Tibial nerve (tissue), 4 donors: ENCODE data around the gene S100A13. TPM values are rescaled to one million over a fixed set of nuclear protein-coding genes. Genes with fewer than 3 reads are reported as not detected.
"Not testable (repeated sequence)": the region's sequence is repeated elsewhere in the genome, so short reads cannot be mapped to it uniquely, and the experiment has no call there.

Source experiments
- DNase-seq, 2 donors: peaks; one replicate each; pipeline ENCODE4 v3.0.0-alpha.2; 2019; ENCODE audit warnings: low spot score in 2 of 2
- H3K27ac ChIP-seq, 4 donors: fragments of 200-600 bp; sonication (generic) in 3 of 4; one replicate each; pipeline ENCODE4 v1.5.1; 2017 to 2019; ENCODE audit warnings: mild to moderate bottlenecking in 1 of 4
- H3K27me3 ChIP-seq, 2 donors: fragments of 200-600 bp; sonication (generic) in 1 of 2; one replicate each; pipeline versions ENCODE4 v1.5.1 to v1.6.0; 2017 to 2019
- H3K36me3 ChIP-seq, 3 donors: fragments of 200-600 bp; sonication (generic); one replicate each; pipeline ENCODE4 v1.5.1; 2018 to 2019
- H3K4me1 ChIP-seq, 4 donors: fragments of 200-600 bp; sonication (generic) in 3 of 4; one replicate each; pipeline ENCODE4 v1.5.1; 2017 to 2019
- H3K4me3 ChIP-seq, 4 donors: fragments of 200-600 bp; sonication (generic) in 3 of 4; one replicate each; pipeline ENCODE4 v1.5.1; 2017 to 2019; ENCODE audit warnings: mild to moderate bottlenecking in 1 of 4, moderate library complexity in 1 of 4
- H3K9me3 ChIP-seq, 4 donors: fragments of 200-600 bp; sonication (generic) in 3 of 4; one replicate each; pipeline ENCODE4 v1.5.1; 2017 to 2019
- EP300 ChIP-seq, 2 donors: sonication (generic); formaldehyde crosslinking; IDR thresholded peaks; one replicate each; pipeline ENCODE4 v1.6.1; 2017; ENCODE audit warnings: antibody characterized with exemption in 2 of 2, mild to moderate bottlenecking in 1 of 2
- POLR2A ChIP-seq, 2 donors: fragments of 450-650 bp; IDR thresholded peaks; one replicate each; pipeline ENCODE4 v1.6.1; 2017; ENCODE audit warnings: antibody characterized with exemption in 2 of 2, mild to moderate bottlenecking in 2 of 2, moderate library complexity in 2 of 2
- WGBS, 2 donors: methylation state at CpG; one replicate each; pipeline ENCODE4 v1.1.5; 2018; 5-methylcytosine and 5-hydroxymethylcytosine counted together
- total RNA-seq, 4 donors: library from RNA; depleted of rRNA; stranded (reverse); fragments of >200 nt; gene quantifications; one replicate each; pipeline ENCODE4 v1.1.0, GENCODE V29; 2016
- TF ChIP-seq, protein P1 (sequence below), 5 experiments: fragments of 200-600 bp in 3 of 5; fragments of 450-650 bp in 2 of 5; sonication (generic) in 3 of 5; IDR thresholded peaks; one replicate each; pipeline ENCODE4 v1.5.1; 2016 to 2019; ENCODE audit warnings: antibody characterized with exemption in 5 of 5, mild to moderate bottlenecking in 3 of 5, moderate library complexity in 2 of 5

Gene S100A13
- total RNA-seq, 4 donors from 2014 or later = 74.4 to 151 (median 121) TPM

DNA sequence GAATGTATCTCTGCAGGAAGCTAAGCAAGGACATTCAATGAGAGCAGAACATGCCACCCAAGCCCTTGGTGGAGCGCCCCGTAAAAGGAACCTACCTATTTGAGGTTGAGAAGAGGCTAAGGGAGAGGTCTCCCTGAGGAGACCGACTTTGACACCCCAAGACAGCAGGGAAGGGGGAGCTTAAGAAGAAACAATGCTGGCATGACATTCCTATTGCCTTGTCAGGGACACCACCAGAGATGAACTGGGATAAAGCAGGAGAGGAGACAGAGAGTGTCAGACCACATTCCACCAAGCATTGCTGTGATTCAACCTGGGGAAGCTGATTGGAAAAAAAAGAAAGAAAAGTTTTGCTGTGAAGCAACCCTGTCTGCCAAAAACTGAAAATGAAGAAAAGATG lies 48.4 kb downstream of the S100A13 start:
- H3K9me3 ChIP-seq = no peaks in the 10 kb centered on the region

GRCh38 chr1:153578490-153578889 lies 48.8 kb downstream of the S100A13 start:
- Histone ChIP-seq H3K9me3 (no peaks in the 10 kb centered on the region), H3K36me3 (no peaks in the 10 kb centered on the region), H3K4me1 (peaks cover 0 to 8% (median under 1%) of the 10 kb centered on the region in 4 donors), H3K27ac (no peak overlapping the region), H3K4me3 (no peak overlapping the region), H3K27me3 (no peaks in the 10 kb centered on the region)
- TF ChIP-seq POLR2A (IDR thresholded peaks at IDR 0.05) (no peak), EP300 (IDR thresholded peaks at IDR 0.05) (no peak)
- TF ChIP-seq, protein P1, sequence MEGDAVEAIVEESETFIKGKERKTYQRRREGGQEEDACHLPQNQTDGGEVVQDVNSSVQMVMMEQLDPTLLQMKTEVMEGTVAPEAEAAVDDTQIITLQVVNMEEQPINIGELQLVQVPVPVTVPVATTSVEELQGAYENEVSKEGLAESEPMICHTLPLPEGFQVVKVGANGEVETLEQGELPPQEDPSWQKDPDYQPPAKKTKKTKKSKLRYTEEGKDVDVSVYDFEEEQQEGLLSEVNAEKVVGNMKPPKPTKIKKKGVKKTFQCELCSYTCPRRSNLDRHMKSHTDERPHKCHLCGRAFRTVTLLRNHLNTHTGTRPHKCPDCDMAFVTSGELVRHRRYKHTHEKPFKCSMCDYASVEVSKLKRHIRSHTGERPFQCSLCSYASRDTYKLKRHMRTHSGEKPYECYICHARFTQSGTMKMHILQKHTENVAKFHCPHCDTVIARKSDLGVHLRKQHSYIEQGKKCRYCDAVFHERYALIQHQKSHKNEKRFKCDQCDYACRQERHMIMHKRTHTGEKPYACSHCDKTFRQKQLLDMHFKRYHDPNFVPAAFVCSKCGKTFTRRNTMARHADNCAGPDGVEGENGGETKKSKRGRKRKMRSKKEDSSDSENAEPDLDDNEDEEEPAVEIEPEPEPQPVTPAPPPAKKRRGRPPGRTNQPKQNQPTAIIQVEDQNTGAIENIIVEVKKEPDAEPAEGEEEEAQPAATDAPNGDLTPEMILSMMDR (IDR thresholded peaks at IDR 0.05) = no peak
- no peak for DNase-seq

More for the DNA sequence above, 48.4 kb downstream of the S100A13 start:
- Histone ChIP-seq H3K4me3 (no peak overlapping the region), H3K4me1 (peaks cover 0 to 8% (median 0%) of the 10 kb centered on the region in 4 donors), H3K36me3 (no peaks in the 10 kb centered on the region), H3K27ac (no peak overlapping the region), H3K27me3 (no peaks in the 10 kb centered on the region)
- no peak for DNase-seq
- TF ChIP-seq POLR2A (IDR thresholded peaks at IDR 0.05) (no peak), EP300 (IDR thresholded peaks at IDR 0.05) (no peak)
- TF ChIP-seq, protein P1 (IDR thresholded peaks at IDR 0.05) = no peak
- 72 to 80% methylated on average over 3 of the region's 3 CpGs for WGBS, 2 donors

DNA sequence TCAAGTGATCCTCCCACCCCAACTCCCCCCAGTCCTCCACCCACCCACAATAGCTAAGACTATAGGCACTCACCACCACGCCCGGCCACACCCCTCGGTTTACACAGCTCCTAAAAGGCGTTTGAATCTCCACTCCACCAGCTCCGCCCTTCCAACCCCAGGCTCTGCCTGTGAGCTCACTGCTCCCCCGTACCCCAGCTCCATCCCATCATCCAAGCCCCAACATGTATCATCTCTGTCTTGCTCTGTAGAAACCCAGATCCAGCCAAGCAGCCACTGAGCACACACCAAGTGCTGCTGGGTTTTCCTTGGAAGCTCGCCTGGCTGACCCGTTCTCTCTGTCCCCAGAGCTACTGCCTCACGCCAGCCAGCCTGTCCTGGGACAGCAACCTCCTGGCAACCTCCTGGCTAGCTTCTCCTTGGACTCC lies 49.7 kb downstream of the S100A13 start:
- no peaks in the 10 kb centered on the region for H3K9me3 ChIP-seq
- TF ChIP-seq, protein P1 (IDR thresholded peaks at IDR 0.05) = no peak
- TF ChIP-seq POLR2A (IDR thresholded peaks at IDR 0.05) = no peak
- no peak for TF ChIP-seq EP300 (IDR thresholded peaks at IDR 0.05)
- no peak overlapping the region for H3K4me3 ChIP-seq
- no peak overlapping the region for H3K27ac ChIP-seq
- no peaks in the 10 kb centered on the region for H3K27me3 ChIP-seq
- no peak for DNase-seq
- peaks cover 0 to 16% (median 4%) of the 10 kb centered on the region in 4 donors for H3K4me1 ChIP-seq
- H3K36me3 ChIP-seq = no peaks in the 10 kb centered on the region
- 60 to 63% methylated on average over 9 of the region's 9 CpGs for WGBS, 2 donors

GRCh38 chr1:153577138-153577537 lies 50.2 kb downstream of the S100A13 start:
- no peak overlapping the region for H3K27ac ChIP-seq
- H3K27me3 ChIP-seq = no peaks in the 10 kb centered on the region
- H3K4me3 ChIP-seq = no peak overlapping the region
- H3K36me3 ChIP-seq = no peaks in the 10 kb centered on the region
- WGBS, 2 donors = 68 to 74% methylated on average over 4 of the region's 4 CpGs
- TF ChIP-seq POLR2A (IDR thresholded peaks at IDR 0.05) (no peak), EP300 (IDR thresholded peaks at IDR 0.05) (no peak)
- TF ChIP-seq, protein P1 (IDR thresholded peaks at IDR 0.05) = no peak
- DNase-seq = no peak
- H3K9me3 ChIP-seq = no peaks in the 10 kb centered on the region
- H3K4me1 ChIP-seq = peaks cover 0 to 21% (median 6%) of the 10 kb centered on the region in 4 donors

GRCh38 chr1:153575497-153575896 lies 51.8 kb downstream of the S100A13 start:
- H3K27ac ChIP-seq, DNase-seq, H3K9me3 ChIP-seq, H3K36me3 ChIP-seq, H3K4me3 ChIP-seq, H3K27me3 ChIP-seq: not testable (repeated sequence)
- H3K4me1 ChIP-seq = peaks cover 0 to 26% (median 8%) of the 10 kb centered on the region in 4 donors
- WGBS, 2 donors = 76 to 77% methylated on average over 10 of the region's 10 CpGs

DNA sequence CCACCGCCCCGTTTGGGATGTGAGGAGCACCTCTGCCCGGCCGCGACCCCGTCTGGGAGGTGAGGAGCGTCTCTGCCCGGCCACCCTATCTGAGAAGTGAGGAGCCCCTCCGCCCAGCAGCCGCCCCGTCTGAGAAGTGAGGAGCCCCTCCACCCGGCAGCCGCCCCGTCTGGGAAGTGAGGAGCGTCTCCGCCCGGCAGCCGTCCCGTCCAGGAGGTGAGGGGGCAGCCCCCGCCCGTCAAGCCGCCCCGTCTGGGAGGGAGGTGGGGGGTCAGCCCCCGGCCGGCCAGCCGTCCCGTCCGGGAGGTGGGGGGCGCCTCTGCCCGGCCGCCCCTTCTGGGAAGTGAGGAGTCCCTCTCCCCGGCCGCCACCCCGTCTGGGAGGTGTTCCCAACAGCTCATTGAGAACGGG lies 52.2 kb downstream of the S100A13 start:
- not testable (repeated sequence) for H3K27me3 ChIP-seq, H3K4me3 ChIP-seq, H3K9me3 ChIP-seq, H3K27ac ChIP-seq, DNase-seq, H3K36me3 ChIP-seq
- H3K4me1 ChIP-seq = peaks cover 0 to 26% (median 8%) of the 10 kb centered on the region in 4 donors
- 89 to 92% methylated on average over 9 to 34 of the region's 35 CpGs for WGBS, 2 donors
